Activated CD4-positive, alpha-beta memory T cell treated with anti-CD3 and anti-CD28 coated beads for 36 hours (primary cell): Measurements from ENCODE around the gene ROR1. TPM values are rescaled to one million over a fixed set of nuclear protein-coding genes. Genes with fewer than 3 reads are reported as not detected.

Source experiments
- CTCF ChIA-PET: fragments of 350-600 bp; sonication (Branson Sonifier 250); formaldehyde crosslinking; loops from one replicate; lab custom pipeline; 2021; ENCODE audit warnings: antibody characterized with exemption, inconsistent platforms; lab: Charles Lee
- POLR2A ChIA-PET: fragments of 350-600 bp; sonication (Branson Sonifier 250); formaldehyde crosslinking; loops from one replicate; lab custom pipeline; 2021; ENCODE audit warnings: antibody characterized with exemption; lab: Charles Lee
- DNase-seq: peaks from one replicate; pipeline ENCODE4 v3.0.0-alpha.2; 2020
- H3K27ac Mint-ChIP-seq: one replicate; pipeline ENCODE4 v1.8.0; 2021; ENCODE audit warnings: mixed read lengths
- H3K27me3 Mint-ChIP-seq: one replicate; pipeline ENCODE4 v1.8.0; 2021; ENCODE audit warnings: mixed read lengths
- H3K36me3 Mint-ChIP-seq: one replicate; pipeline ENCODE4 v1.8.0; 2021; ENCODE audit warnings: mixed read lengths
- H3K4me1 Mint-ChIP-seq: one replicate; pipeline ENCODE4 v1.8.0; 2021; ENCODE audit warnings: low read depth, mixed read lengths
- H3K4me3 Mint-ChIP-seq: one replicate; pipeline ENCODE4 v1.8.0; 2021; ENCODE audit warnings: mild to moderate bottlenecking, mixed read lengths
- H3K9me3 Mint-ChIP-seq: one replicate; pipeline ENCODE4 v1.8.0; 2021; ENCODE audit warnings: mixed read lengths
- intact Hi-C: fragments of 100-400 bp; cut with micrococcal nuclease; formaldehyde crosslinking; loops from one replicate; pipeline ENCODE4 v1.15.1; 2023
- total RNA-seq, 2 experiments: library from RNA; stranded (reverse); gene quantifications; one replicate each; pipeline ENCODE4 v1.2.3, GENCODE V29; 2021

ROR1 gene
- under 1 TPM; 0.10 to 0.12 TPM for total RNA-seq

GRCh38 chr1:63773815-63774616 is at the start of gene ROR1:
ROR1 (plus strand) TSS chr1:63774017.
- intact Hi-C loops, result loop anchor here (1.0 to 10.0 kb wide), 2 partner anchors 363 to 471 kb away; no protein-coding TSS in a partner anchor
- no peaks in the 10 kb centered on the region for H3K36me3 Mint-ChIP-seq
- peak; percentile 79 for DNase-seq
- peaks cover 50% of the 10 kb centered on the region for H3K27me3 Mint-ChIP-seq
- CTCF ChIA-PET, result interaction anchor here (1.0 to 1.4 kb wide), 2 partner anchors 83 to 363 kb away, joined by 3 to 7 read pairs; no protein-coding TSS in a partner anchor
- H3K4me1 Mint-ChIP-seq, result peaks cover 14% of the 10 kb centered on the region
- H3K27ac Mint-ChIP-seq, result no peak within 1 kb of the TSS
- H3K4me3 Mint-ChIP-seq, result peak within 1 kb of the TSS; percentile 66
- no peaks in the 10 kb centered on the region for H3K9me3 Mint-ChIP-seq
- POLR2A ChIA-PET, result no interaction called here

- CTCF ChIA-PET, result no interaction called here
- POLR2A ChIA-PET, result no interaction called here
- no peaks in the 10 kb centered on the region for H3K4me1 Mint-ChIP-seq
- H3K27ac Mint-ChIP-seq, result no peak overlapping the region
- H3K36me3 Mint-ChIP-seq, result peaks cover 1% of the 10 kb centered on the region
- no peak overlapping the region for H3K4me3 Mint-ChIP-seq
- no peak for DNase-seq
- H3K27me3 Mint-ChIP-seq, result no peaks in the 10 kb centered on the region
- no peaks in the 10 kb centered on the region for H3K9me3 Mint-ChIP-seq
- intact Hi-C loops, result no loop called here
Observed at GRCh38 chr1:63724375-63724899, 49.4 kb upstream of the ROR1 start.

- ChIA-PET CTCF (no interaction called here), POLR2A (no interaction called here)
- Mint-ChIP-seq H3K4me3 (no peak overlapping the region), H3K27ac (no peak overlapping the region), H3K4me1 (no peaks in the 10 kb centered on the region), H3K27me3 (no peaks in the 10 kb centered on the region), H3K9me3 (no peaks in the 10 kb centered on the region), H3K36me3 (peaks cover 1% of the 10 kb centered on the region)
- DNase-seq, result no peak
- intact Hi-C loops, result no loop called here
Observed at GRCh38 chr1:63728611-63729226, 45.1 kb upstream of the ROR1 start.

- intact Hi-C loops, result no loop called here
- Mint-ChIP-seq H3K27me3 (no peaks in the 10 kb centered on the region), H3K36me3 (peaks cover 1% of the 10 kb centered on the region), H3K4me1 (no peaks in the 10 kb centered on the region), H3K9me3 (no peaks in the 10 kb centered on the region), H3K27ac (no peak overlapping the region), H3K4me3 (no peak overlapping the region)
- POLR2A ChIA-PET, result no interaction called here
- CTCF ChIA-PET, result no interaction called here
- DNase-seq, result no peak
Observed at GRCh38 chr1:63729227-63729620, 44.6 kb upstream of the ROR1 start.

GRCh38 chr1:63730211-63730610 is 43.6 kb upstream of the ROR1 start:
- ChIA-PET CTCF (interaction anchor here (1.1 kb wide), 1 partner anchor 11 kb away, joined by 3 read pairs; no protein-coding TSS in a partner anchor), POLR2A (no interaction called here)
- Mint-ChIP-seq H3K27me3 (no peaks in the 10 kb centered on the region), H3K27ac (no peak overlapping the region), H3K36me3 (peaks cover 1% of the 10 kb centered on the region), H3K9me3 (peaks cover 5% of the 10 kb centered on the region), H3K4me1 (no peaks in the 10 kb centered on the region), H3K4me3 (no peak overlapping the region)
- intact Hi-C loops, result no loop called here
- DNase-seq, result no peak

- POLR2A ChIA-PET, result no interaction called here
- Mint-ChIP-seq H3K4me3 (no peak overlapping the region), H3K27me3 (no peaks in the 10 kb centered on the region), H3K9me3 (peaks cover 10% of the 10 kb centered on the region), H3K36me3 (peaks cover 4% of the 10 kb centered on the region), H3K4me1 (no peaks in the 10 kb centered on the region), H3K27ac (no peak overlapping the region)
- DNase-seq, result no peak
- intact Hi-C loops, result no loop called here
- CTCF ChIA-PET, result no interaction called here
Observed at GRCh38 chr1:63731117-63732043, 42.4 kb upstream of the ROR1 start.

- peaks cover 3% of the 10 kb centered on the region for H3K36me3 Mint-ChIP-seq
- ChIA-PET POLR2A (no interaction called here), CTCF (no interaction called here)
- H3K27ac Mint-ChIP-seq, result no peak overlapping the region
- peaks cover 17% of the 10 kb centered on the region for H3K9me3 Mint-ChIP-seq
- no peak for DNase-seq
- intact Hi-C loops, result no loop called here
- H3K27me3 Mint-ChIP-seq, result peaks cover 5% of the 10 kb centered on the region
- H3K4me3 Mint-ChIP-seq, result no peak overlapping the region
- no peaks in the 10 kb centered on the region for H3K4me1 Mint-ChIP-seq
Observed at GRCh38 chr1:63732666-63733065, 41.2 kb upstream of the ROR1 start.

GRCh38 chr1:63738772-63739171 is 35.0 kb upstream of the ROR1 start:
- ChIA-PET CTCF (no interaction called here), POLR2A (no interaction called here)
- Mint-ChIP-seq H3K9me3 (peaks cover 17% of the 10 kb centered on the region), H3K36me3 (peaks cover 2% of the 10 kb centered on the region), H3K4me1 (no peaks in the 10 kb centered on the region), H3K27me3 (peaks cover 11% of the 10 kb centered on the region), H3K4me3 (no peak overlapping the region), H3K27ac (no peak overlapping the region)
- DNase-seq, result no peak
- intact Hi-C loops, result loop anchor here (2.0 kb wide), 1 partner anchor 78 kb away; no protein-coding TSS in a partner anchor

GRCh38 chr1:63739452-63739851 is 34.4 kb upstream of the ROR1 start:
- ChIA-PET CTCF (no interaction called here), POLR2A (no interaction called here)
- no peak for DNase-seq
- intact Hi-C loops, result loop anchor here (2.0 kb wide), 1 partner anchor 77 kb away; no protein-coding TSS in a partner anchor
- H3K27ac Mint-ChIP-seq, result no peak overlapping the region
- H3K4me1 Mint-ChIP-seq, result no peaks in the 10 kb centered on the region
- peaks cover 11% of the 10 kb centered on the region for H3K27me3 Mint-ChIP-seq
- no peak overlapping the region for H3K4me3 Mint-ChIP-seq
- peaks cover 15% of the 10 kb centered on the region for H3K9me3 Mint-ChIP-seq
- peaks cover 2% of the 10 kb centered on the region for H3K36me3 Mint-ChIP-seq

- Mint-ChIP-seq H3K27ac (no peak overlapping the region), H3K27me3 (peaks cover 13% of the 10 kb centered on the region), H3K36me3 (peaks cover 2% of the 10 kb centered on the region), H3K4me1 (no peaks in the 10 kb centered on the region), H3K4me3 (no peak overlapping the region), H3K9me3 (peaks cover 11% of the 10 kb centered on the region)
- ChIA-PET CTCF (no interaction called here), POLR2A (no interaction called here)
- DNase-seq, result no peak
- intact Hi-C loops, result no loop called here
Observed at GRCh38 chr1:63740432-63740831, 33.4 kb upstream of the ROR1 start.

GRCh38 chr1:63742526-63742925 is 31.3 kb upstream of the ROR1 start:
- DNase-seq, result no peak
- Mint-ChIP-seq H3K4me1 (peaks cover 7% of the 10 kb centered on the region), H3K9me3 (no peaks in the 10 kb centered on the region), H3K36me3 (no peaks in the 10 kb centered on the region), H3K27ac (no peak overlapping the region), H3K27me3 (peaks cover 7% of the 10 kb centered on the region), H3K4me3 (no peak overlapping the region)
- intact Hi-C loops, result no loop called here
- ChIA-PET CTCF (no interaction called here), POLR2A (no interaction called here)

- Mint-ChIP-seq H3K4me1 (peaks cover 10% of the 10 kb centered on the region), H3K36me3 (no peaks in the 10 kb centered on the region), H3K9me3 (no peaks in the 10 kb centered on the region), H3K27me3 (peaks cover 7% of the 10 kb centered on the region), H3K4me3 (no peak overlapping the region), H3K27ac (no peak overlapping the region)
- ChIA-PET CTCF (no interaction called here), POLR2A (no interaction called here)
- intact Hi-C loops, result no loop called here
- DNase-seq, result no peak
Observed at GRCh38 chr1:63743781-63744180, 30.0 kb upstream of the ROR1 start.
